A673 (cell line): ENCODE data around the gene SHLD1. TPM values are rescaled to one million over a fixed set of nuclear protein-coding genes. Genes with fewer than 3 reads are reported as not detected.

Experiments
- BruUV-seq: library from RNA; stranded (reverse); fragments of 400-500 nt; replicated peaks from 2 replicates; lab custom pipeline; 2021; lab: Mats Ljungman, UMichigan
- CTCF ChIA-PET: fragments of 300-600 bp; sonication (Branson Sonifier 250); formaldehyde crosslinking; loops from one replicate; lab custom pipeline; 2022; ENCODE audit warnings: antibody characterized with exemption; lab: Charles Lee
- POLR2A ChIA-PET: fragments of 300-600 bp; sonication (Branson Sonifier 250); formaldehyde crosslinking; loops from one replicate; lab custom pipeline; 2022; ENCODE audit warnings: antibody characterized with exemption; ENCODE audit not compliant: low non-redundant PET; lab: Charles Lee
- DNase-seq: peaks from one replicate; pipeline ENCODE4 v3.0.0-alpha.2; 2015; ENCODE audit warnings: low spot score
- H3K27ac ChIP-seq: fragments of 200-600 bp; sonication (generic); 2 replicates; pipeline ENCODE4 v1.5.1; 2016; ENCODE audit warnings: mixed run types, low read depth, mild to moderate bottlenecking, mixed read lengths, antibody characterized with exemption, low read length; ENCODE audit not compliant: poor library complexity, severe bottlenecking
- H3K27me3 ChIP-seq: fragments of 200-600 bp; sonication (generic); replicated peaks from 2 replicates; pipeline ENCODE4 v1.6.1; 2017; ENCODE audit warnings: mixed run types, low read depth, mild to moderate bottlenecking, mixed read lengths, antibody characterized with exemption, low read length; ENCODE audit not compliant: insufficient read depth, poor library complexity
- H3K36me3 ChIP-seq: fragments of 200-600 bp; sonication (generic); 2 replicates; pipeline ENCODE4 v1.6.1; 2016; ENCODE audit warnings: mixed run types, mild to moderate bottlenecking, mixed read lengths, antibody characterized with exemption, low read length; ENCODE audit not compliant: insufficient read depth, poor library complexity, severe bottlenecking
- H3K4me1 ChIP-seq: fragments of 200-600 bp; sonication (generic); 2 replicates; pipeline ENCODE4 v1.6.1; 2017; ENCODE audit warnings: mixed run types, mild to moderate bottlenecking, mixed read lengths, antibody characterized with exemption, low read length; ENCODE audit not compliant: insufficient read depth, poor library complexity, severe bottlenecking
- H3K4me3 ChIP-seq: fragments of 200-600 bp; sonication (generic); 2 replicates; pipeline ENCODE4 v1.5.1; 2016; ENCODE audit warnings: low read depth, mixed run types, mild to moderate bottlenecking, mixed read lengths, low read length; ENCODE audit not compliant: poor library complexity, severe bottlenecking
- H3K9me3 ChIP-seq: fragments of 200-600 bp; sonication (generic); 2 replicates; pipeline ENCODE4 v1.6.1; 2016; ENCODE audit warnings: mixed run types, low read depth, mild to moderate bottlenecking, mixed read lengths, antibody characterized with exemption, low read length; ENCODE audit not compliant: poor library complexity, severe bottlenecking
- EZH2 ChIP-seq: fragments of 200-600 bp; sonication (generic); IDR thresholded peaks from 2 replicates; pipeline ENCODE4 v1.6.1; 2017; ENCODE audit warnings: borderline replicate concordance, low read depth, mild to moderate bottlenecking, mixed read lengths, antibody characterized with exemption, low read length; ENCODE audit not compliant: poor library complexity, severe bottlenecking
- intact Hi-C: fragments of 100-400 bp; cut with micrococcal nuclease; formaldehyde crosslinking; loops from one replicate; pipeline ENCODE4 v1.10.0; 2022; ENCODE audit not compliant: unreplicated experiment
- total RNA-seq: library from RNA; stranded (reverse); gene quantifications from 2 replicates; pipeline ENCODE4 v1.2.3, GENCODE V29; 2021
- TF ChIP-seq, protein P1 (sequence below): fragments of 300-800, 200-600 bp; sonication (generic); conservative IDR thresholded peaks from 2 replicates; pipeline ENCODE4 v1.5.1; 2017; ENCODE audit warnings: low read depth, mild to moderate bottlenecking, antibody characterized with exemption, low read length, moderate library complexity, mixed read lengths

The SHLD1 gene
- total RNA-seq, 1 experiment from 2014 or later, result 5.8 TPM

DNA sequence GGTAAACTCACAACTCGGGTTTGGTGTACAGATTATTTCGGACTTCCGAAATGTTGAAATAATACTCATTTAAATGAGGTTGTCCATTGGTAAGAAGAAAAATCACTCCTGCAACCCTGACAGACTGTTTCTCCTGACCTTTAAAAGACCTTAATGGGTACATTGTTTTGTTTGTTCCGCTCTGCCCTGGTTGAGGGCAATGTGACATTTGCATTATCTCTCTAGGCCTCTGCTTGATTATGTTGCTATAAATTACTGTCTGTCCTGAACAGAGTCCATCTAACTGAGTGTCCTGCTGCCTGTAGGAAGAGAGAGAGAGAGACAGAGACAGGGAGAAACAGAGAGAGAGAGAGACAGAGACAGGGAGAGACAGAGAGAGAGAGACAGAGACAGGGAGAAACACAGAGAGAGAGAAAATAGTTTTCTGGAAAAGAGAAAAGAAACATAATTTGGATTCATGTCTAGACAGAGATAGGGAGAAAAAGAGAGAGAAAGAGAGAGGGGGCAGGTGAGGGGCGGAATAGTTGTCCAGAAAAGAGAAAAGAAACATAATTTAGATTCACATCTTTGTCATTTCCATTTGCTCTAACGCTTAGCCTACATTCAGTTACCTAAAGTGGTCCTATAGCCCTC is 83.2 kb downstream of the SHLD1 start:
- Histone ChIP-seq H3K4me1 (no peaks in the 10 kb centered on the region), H3K4me3 (no peak overlapping the region), H3K27ac (no peak overlapping the region), H3K36me3 (no peaks in the 10 kb centered on the region), H3K9me3 (no peaks in the 10 kb centered on the region), H3K27me3 (no peaks in the 10 kb centered on the region)
- BruUV-seq, result no TSS peak
- CTCF ChIA-PET, result interaction anchor here (0.5 kb wide), 1 partner anchor 433 kb away, joined by 3 read pairs; no protein-coding TSS in a partner anchor
- POLR2A ChIA-PET, result no interaction called here
- intact Hi-C loops, result no loop called here
- DNase-seq, result no peak
- TF ChIP-seq, protein P1, sequence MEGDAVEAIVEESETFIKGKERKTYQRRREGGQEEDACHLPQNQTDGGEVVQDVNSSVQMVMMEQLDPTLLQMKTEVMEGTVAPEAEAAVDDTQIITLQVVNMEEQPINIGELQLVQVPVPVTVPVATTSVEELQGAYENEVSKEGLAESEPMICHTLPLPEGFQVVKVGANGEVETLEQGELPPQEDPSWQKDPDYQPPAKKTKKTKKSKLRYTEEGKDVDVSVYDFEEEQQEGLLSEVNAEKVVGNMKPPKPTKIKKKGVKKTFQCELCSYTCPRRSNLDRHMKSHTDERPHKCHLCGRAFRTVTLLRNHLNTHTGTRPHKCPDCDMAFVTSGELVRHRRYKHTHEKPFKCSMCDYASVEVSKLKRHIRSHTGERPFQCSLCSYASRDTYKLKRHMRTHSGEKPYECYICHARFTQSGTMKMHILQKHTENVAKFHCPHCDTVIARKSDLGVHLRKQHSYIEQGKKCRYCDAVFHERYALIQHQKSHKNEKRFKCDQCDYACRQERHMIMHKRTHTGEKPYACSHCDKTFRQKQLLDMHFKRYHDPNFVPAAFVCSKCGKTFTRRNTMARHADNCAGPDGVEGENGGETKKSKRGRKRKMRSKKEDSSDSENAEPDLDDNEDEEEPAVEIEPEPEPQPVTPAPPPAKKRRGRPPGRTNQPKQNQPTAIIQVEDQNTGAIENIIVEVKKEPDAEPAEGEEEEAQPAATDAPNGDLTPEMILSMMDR, result no peak
- TF ChIP-seq EZH2, result no peak

DNA sequence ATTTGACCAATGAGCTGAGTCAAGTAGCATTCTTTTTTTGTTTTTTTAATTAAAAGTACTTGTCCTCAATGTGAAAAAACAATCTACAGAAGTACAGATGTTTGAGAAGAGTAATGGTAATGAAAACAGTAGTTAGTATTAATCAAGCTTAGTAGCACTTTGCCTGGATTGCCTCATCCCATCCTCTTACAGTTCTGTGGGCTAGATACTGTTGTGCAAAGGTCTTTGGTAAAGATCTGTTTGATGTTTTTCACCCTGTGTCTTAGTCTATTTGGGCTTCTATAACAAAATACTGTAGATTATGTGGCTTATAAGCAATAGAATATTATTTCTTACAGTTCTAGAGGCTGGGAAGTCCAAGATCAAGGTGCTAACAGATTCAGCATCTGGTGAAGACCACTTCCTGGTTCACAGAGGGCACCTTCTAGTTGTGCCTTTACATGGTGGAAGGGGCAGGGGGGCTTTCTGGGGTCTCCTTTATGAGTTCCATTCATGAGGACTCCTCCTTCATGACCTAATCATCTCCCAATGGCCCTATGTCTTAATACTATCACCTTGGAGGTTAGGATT is 84.3 kb downstream of the SHLD1 start:
- no TSS peak for BruUV-seq
- ChIA-PET POLR2A (no interaction called here), CTCF (no interaction called here)
- intact Hi-C loops, result no loop called here
- H3K9me3 ChIP-seq, result no peaks in the 10 kb centered on the region
- TF ChIP-seq, protein P1, result no peak
- TF ChIP-seq EZH2, result no peak
- H3K27me3 ChIP-seq, result no peaks in the 10 kb centered on the region
- no peaks in the 10 kb centered on the region for H3K36me3 ChIP-seq
- DNase-seq, result no peak
- no peak overlapping the region for H3K4me3 ChIP-seq
- H3K4me1 ChIP-seq, result no peaks in the 10 kb centered on the region
- no peak overlapping the region for H3K27ac ChIP-seq

DNA sequence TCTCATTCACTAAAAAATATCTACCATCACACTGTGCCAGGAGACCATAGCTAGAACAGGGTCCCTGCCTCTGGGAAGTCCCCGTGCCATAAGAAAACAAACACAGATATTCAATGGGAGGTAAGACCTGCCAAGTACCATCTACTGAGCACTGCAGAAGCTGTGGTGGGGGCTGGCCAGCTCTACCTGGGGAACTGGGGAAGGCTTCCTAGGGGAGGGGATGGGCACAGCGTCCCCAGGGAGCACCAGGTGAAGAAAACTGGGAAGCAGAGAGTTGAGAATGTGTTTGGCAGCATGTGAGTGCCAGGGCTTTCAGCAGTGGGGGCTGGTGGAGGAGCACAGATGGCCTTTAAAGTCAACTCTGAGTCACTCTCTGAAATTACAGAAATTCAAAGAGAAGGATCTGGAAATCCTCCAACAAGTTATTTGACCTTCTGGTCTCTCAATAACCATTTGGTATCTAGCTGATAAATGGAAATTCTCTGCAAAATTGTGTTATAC is 85.2 kb downstream of the SHLD1 start:
- H3K36me3 ChIP-seq, result no peaks in the 10 kb centered on the region
- ChIA-PET POLR2A (no interaction called here), CTCF (no interaction called here)
- TF ChIP-seq, protein P1, result no peak
- TF ChIP-seq EZH2, result no peak
- H3K27ac ChIP-seq, result no peak overlapping the region
- no TSS peak for BruUV-seq
- intact Hi-C loops, result no loop called here
- H3K9me3 ChIP-seq, result no peaks in the 10 kb centered on the region
- no peak overlapping the region for H3K4me3 ChIP-seq
- no peaks in the 10 kb centered on the region for H3K27me3 ChIP-seq
- DNase-seq, result no peak
- no peaks in the 10 kb centered on the region for H3K4me1 ChIP-seq
